ENCODE data around the gene FN3KRP. TPM values are rescaled to one million over a fixed set of nuclear protein-coding genes. Genes with fewer than 3 reads are reported as not detected.

The FN3KRP gene
- total RNA-seq, 4 donors from 2014 or later: 6.4 to 18.8 (median 12.3) TPM

- ATAC-seq (ENCODE audit: low FRiP score) (no peak), DNase-seq (ENCODE audit: low spot score) (no peak)
- no peak for TF ChIP-seq CTCF (IDR thresholded peaks at IDR 0.05)
Observed at GRCh38 chr17:82696916-82697807, 19.3 kb upstream of the FN3KRP start.

GRCh38 chr17:82697808-82698064, 18.8 kb upstream of the FN3KRP start:
- TF ChIP-seq CTCF (IDR thresholded peaks at IDR 0.05): no peak
- ATAC-seq (ENCODE audit: low FRiP score) (no peak), DNase-seq (ENCODE audit: low spot score) (no peak)

- peak; percentile 99 for ATAC-seq (ENCODE audit: low FRiP score)
- peak; percentile 94 for DNase-seq (ENCODE audit: low spot score)
- no peak for TF ChIP-seq CTCF (IDR thresholded peaks at IDR 0.05)
Observed at GRCh38 chr17:82698065-82698973, 18.2 kb upstream of the FN3KRP start, which contains the start of gene RAB40B. TSS of gene RAB40B (minus strand) at chr17:82698698. CDS start at chr17:82698596, 102 bp downstream.

- ATAC-seq (ENCODE audit: low FRiP score): no peak
- no peak for DNase-seq (ENCODE audit: low spot score)
Observed at GRCh38 chr17:82698974-82699442, 17.5 kb upstream of the FN3KRP start.

GRCh38 chr17:82699551-82699950, 17.0 kb upstream of the FN3KRP start:
- no peak for TF ChIP-seq CTCF (IDR thresholded peaks at IDR 0.05)
- ATAC-seq (ENCODE audit: low FRiP score): no peak
- no peak for DNase-seq (ENCODE audit: low spot score)

More at GRCh38 chr17:82698974-82699442, 17.5 kb upstream of the FN3KRP start:
- TF ChIP-seq CTCF (IDR thresholded peaks at IDR 0.05): no peak

GRCh38 chr17:82702231-82702927, 14.1 kb upstream of the FN3KRP start:
- ATAC-seq (ENCODE audit: low FRiP score): no peak
- DNase-seq (ENCODE audit: low spot score): no peak
- TF ChIP-seq CTCF (IDR thresholded peaks at IDR 0.05): no peak

Data from omental fat pad (tissue), 4 donors.